HG03521 (cell line): Measurements from ENCODE around the gene EIF3F.

ENCODE experiments used
- ATAC-seq: cut with Tn5 transposase; IDR thresholded peaks from one replicate; pipeline ENCODE4 v1.9.1; 2021; ENCODE audit warnings: mild to moderate bottlenecking, moderate library complexity; ENCODE audit not compliant: unreplicated experiment

Gene EIF3F

DNA sequence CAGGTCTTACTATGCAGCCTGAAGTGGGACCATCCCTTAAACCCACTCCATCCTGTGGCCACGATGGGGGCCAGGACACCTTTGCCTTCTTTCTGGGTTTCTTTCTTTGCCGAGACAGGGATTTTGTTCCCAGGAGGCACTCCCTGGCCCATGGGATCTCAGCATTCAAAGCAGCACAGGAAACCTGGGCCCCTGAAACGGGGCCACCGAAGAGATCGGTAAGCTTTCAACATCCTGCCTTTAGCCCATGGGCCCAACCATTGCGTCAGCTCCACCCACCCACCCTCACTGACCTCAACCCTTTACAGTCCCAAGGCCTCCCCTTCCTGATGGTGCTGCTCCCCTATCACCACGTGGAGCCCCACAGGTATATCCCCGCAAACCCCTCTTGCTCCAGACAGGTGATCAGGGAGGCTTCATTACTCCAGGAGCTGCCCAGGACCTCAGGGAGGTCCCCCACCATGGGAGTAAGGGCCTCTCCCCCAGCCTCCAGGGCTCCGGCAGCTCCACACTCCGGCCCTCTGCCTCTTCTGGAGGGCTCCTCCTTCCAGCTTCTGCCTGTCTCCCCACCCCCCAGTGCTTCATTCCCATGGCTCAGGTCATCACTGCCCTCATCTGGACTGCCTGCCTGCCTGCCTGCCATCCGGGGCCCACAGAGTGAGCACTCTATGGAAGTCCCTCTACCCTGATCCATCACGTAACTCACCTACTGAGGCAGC, 51.8 kb downstream of the EIF3F start:
- no peak for ATAC-seq

DNA sequence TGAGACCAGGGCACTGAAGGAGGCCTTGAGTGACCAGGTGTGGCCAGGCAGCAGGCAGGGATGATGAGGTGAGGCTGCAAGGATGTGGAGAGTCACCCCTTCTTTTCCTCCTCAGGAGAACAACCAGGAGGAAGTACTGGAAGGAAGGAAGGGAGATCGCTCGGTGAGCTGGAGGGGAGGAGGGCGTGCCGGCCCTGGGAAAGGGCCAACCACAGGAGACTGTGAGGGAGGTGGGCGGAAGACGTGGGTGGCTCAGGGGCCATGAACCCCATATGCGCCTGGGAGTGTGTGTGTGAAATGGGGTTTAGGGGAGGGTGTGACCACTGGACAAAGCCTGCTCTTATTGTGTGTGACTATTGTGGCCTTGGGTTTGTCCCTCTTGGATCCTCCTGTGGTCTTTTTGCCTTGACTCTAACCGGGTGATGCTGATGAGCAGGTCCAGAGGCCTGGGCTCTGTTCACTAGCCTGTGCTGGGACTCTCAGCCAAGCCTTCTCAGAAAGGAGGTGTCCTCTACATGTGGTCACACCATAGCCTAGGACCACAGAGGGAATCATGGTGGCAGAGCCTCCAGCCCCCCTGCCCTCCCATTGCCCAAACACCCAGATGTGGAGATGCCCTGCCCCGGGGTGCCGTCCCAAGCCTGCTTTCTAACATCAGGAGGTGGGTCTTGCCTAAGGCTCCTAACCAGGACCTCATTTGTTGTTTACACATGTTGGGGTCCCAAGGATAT, 52.6 kb downstream of the EIF3F start:
- no peak for ATAC-seq

DNA sequence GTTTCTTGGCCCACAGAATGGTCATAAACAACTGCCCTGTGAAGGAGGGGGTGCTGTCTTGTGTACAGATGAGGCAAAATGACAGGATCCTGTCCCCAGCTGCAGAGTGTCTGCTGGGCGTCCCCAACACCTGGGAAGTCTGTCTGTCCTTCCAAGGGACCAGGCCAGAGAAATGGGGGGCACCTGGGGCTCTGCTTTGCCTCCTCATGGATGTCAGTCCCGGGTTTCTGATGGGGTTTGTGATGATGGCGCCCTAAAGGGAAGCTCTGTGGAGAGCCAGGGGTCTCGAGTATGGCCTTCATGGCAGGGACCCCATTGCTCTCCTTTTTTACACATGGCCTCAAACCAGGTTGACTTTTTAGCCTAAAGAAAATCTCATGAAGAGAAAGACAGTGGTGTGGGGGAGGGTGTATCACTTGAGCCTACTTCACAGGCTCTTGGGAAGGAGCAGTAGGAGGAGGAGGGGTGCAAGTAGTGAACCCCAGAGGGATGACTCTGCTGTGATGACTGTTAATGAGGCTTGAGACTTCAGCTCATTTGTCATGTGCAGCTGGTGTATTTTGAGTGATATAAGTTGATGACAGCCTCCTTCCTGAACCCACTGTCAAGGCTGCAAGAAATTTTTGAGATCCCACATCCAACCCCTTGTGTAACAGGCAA, 53.3 kb downstream of the EIF3F start:
- ATAC-seq: no peak

DNA sequence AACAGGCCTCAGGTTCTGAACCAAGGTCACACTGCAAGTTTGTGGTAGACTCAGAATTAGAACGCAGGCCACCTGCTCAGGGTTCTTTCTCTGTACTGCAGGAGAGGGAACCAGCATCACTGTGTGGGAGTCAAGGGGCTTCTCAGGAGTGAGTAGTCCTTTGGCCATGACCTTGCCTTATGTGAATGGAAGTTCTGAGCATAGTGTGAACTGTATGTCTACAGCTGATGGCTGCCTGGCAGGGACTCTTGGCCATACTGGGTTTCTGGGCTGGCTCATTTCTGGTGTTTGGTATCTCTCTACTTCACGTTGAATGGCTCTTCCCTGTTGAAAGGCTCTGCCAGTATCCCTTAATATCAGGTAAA, 53.8 kb downstream of the EIF3F start:
- no peak for ATAC-seq

DNA sequence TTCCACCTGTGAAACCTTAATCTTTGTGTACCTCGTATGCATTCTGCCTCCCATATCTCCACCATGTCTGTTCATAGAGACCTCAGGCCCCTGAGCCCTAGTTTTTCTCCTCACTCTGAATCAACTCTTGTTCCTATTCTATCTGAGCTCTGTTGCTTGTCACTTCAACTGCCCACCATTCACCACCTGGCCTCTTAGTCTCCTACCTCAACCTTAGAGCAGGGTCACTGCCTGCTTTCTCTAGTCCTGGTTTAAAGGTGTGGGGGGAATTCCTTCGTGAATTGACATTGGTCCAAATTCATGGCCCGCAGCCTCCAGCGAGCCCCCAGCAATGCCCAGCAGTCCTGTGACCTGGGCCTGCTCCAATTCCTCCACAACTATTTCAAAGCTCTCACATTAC, 54.4 kb downstream of the EIF3F start:
- no peak for ATAC-seq

DNA sequence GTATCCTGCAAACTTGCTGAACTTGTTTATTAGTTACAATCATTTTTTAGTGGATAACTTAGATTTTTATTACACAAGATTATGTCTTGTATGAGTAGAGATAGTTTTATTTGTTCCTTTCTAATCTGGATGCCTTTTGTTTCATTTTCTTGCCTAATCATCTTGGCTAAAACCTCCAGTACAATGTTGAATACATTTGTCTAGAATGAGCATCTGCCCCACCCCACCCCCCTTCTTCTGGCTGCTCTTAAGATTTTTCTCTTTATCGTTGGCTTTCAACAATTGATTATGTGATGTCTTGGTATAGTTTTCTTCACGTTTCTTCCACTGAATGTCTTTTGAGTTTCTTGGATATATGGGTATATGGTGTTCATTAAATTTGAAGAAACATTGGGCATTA, 56.6 kb downstream of the EIF3F start:
- ATAC-seq: no peak

DNA sequence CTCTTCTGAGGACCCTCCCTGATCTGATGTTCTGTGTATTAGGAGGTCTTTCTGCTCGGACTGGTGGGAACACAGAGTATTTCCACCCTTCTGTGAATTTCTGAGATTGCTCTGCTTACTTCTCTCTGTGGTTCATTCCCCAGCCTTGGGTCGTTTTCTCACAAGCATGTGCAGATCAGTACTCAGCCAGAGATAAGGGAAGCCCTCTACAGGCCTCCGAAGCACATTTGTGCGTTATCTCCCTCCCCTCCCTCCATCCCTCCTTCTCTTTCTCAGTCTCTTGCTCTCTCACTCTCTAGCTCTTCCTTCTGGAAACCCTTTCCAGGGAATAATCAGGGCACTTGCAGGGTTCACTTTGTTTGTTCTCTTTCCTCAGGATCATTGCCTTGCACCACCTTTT, 58.7 kb downstream of the EIF3F start:
- no peak for ATAC-seq

DNA sequence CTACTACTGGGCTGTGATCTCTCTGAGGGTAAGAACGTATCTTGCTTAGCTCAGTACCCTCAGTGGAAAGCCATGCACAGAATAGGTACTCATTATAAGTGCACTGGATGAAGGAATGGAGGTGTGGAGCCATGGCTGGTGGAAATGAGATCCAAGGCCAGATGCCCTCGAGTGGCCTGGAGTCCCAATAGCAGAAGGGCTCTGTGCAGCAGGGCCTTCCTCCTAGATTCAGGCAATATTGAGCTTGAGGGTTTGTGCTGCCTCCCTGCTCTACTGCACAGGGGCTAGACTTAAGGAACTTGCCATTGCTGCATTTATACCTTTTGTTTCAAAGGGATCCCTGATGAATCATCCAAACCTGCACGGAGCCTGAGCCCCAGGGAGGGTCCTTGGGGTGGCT, 60.2 kb downstream of the EIF3F start:
- ATAC-seq: no peak

DNA sequence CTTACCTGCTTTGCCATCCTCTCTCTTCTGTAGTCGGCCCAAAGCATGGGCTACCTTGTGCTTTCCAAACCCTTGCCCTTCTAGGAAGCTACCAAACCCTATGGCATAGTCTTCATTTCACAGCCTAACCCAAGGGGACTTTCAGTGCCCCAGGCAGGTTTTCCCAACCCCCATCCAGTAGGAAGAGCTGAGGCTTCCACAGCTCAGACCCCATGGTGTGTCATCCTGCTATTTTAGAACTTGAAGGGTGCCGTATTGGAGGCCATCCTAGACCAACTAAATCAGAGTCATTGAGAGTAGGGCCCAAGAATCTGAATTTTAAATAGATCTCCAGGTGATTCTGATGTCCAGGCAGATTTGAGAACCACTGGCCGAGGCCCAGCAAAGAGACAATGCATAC, 61.9 kb downstream of the EIF3F start:
- no peak for ATAC-seq
